CD14-positive monocyte (primary cell): Measurements from ENCODE around the gene FUT4. TPM values are rescaled to one million over a fixed set of nuclear protein-coding genes. Genes with fewer than 3 reads are reported as not detected.

Experiments
- DNase-seq, 3 donors: peaks; one replicate each; pipeline ENCODE4 v3.0.0-alpha.2; 2011 to 2022
- H2AFZ ChIP-seq: 2 replicates; pipeline ENCODE4 v1.6.0; 2012; ENCODE audit warnings: mild to moderate bottlenecking, low read depth, low read length, inconsistent platforms; ENCODE audit not compliant: insufficient read depth, poor library complexity, severe bottlenecking
- H3K27ac ChIP-seq, 2 donors: 1 replicate in 1 of 2; 2 replicates in 1 of 2; pipeline ENCODE4 v1.5.1; 2012 to 2013; ENCODE audit warnings: low read length in 2 of 2, control low read depth in 1 of 2, inconsistent platforms in 1 of 2, low read depth in 1 of 2, mild to moderate bottlenecking in 1 of 2
- H3K27me3 ChIP-seq, 2 donors: one replicate each; pipeline versions ENCODE4 v1.6.0 to v1.6.1; 2011 to 2013; ENCODE audit warnings: low read length in 2 of 2; ENCODE audit not compliant: control insufficient read depth in 2 of 2, insufficient read depth in 2 of 2
- H3K36me3 ChIP-seq, 2 donors: replicated peaks in 1 of 2; 1 replicate in 1 of 2; 2 replicates in 1 of 2; pipeline versions ENCODE4 v1.5.1 to v1.6.1; 2012 to 2013; ENCODE audit warnings: low read length in 2 of 2, control low read depth in 1 of 2, inconsistent platforms in 1 of 2, mild to moderate bottlenecking in 1 of 2; ENCODE audit not compliant: insufficient read depth in 2 of 2, control insufficient read depth in 1 of 2
- H3K4me1 ChIP-seq, 2 donors: 1 replicate in 1 of 2; 2 replicates in 1 of 2; pipeline versions ENCODE4 v1.5.1 to v1.6.1; 2012 to 2013; ENCODE audit warnings: low read length in 2 of 2, control low read depth in 1 of 2, inconsistent platforms in 1 of 2, mild to moderate bottlenecking in 1 of 2, moderate library complexity in 1 of 2; ENCODE audit not compliant: insufficient read depth in 2 of 2, control insufficient read depth in 1 of 2
- H3K4me2 ChIP-seq: replicated peaks from 2 replicates; pipeline ENCODE3; 2012; ENCODE audit warnings: low read length, moderate library complexity, mild to moderate bottlenecking; ENCODE audit not compliant: poor library complexity, severe bottlenecking; ENCODE audit errors: extremely low read depth
- H3K4me3 ChIP-seq, 3 experiments: fragments of 200-600 bp in 1 of 3; sonication (generic) in 1 of 3; replicated peaks in 1 of 3; 1 replicate in 2 of 3; 2 replicates in 1 of 3; pipeline ENCODE4 v1.5.1; 2011 to 2013; ENCODE audit warnings: low read length in 3 of 3, mild to moderate bottlenecking in 3 of 3, control low read depth in 2 of 3, low read depth in 2 of 3, inconsistent platforms in 1 of 3, moderate library complexity in 1 of 3
- H3K79me2 ChIP-seq: 2 replicates; pipeline ENCODE4 v1.6.0; 2012; ENCODE audit warnings: mild to moderate bottlenecking, control low read depth, inconsistent platforms, low read length, moderate library complexity; ENCODE audit not compliant: insufficient read depth
- H3K9ac ChIP-seq: 2 replicates; pipeline ENCODE4 v1.6.0; 2017; ENCODE audit warnings: low read length, mild to moderate bottlenecking; ENCODE audit not compliant: insufficient read depth, poor library complexity, severe bottlenecking
- H3K9me3 ChIP-seq, 2 donors: replicated peaks in 1 of 2; 1 replicate in 1 of 2; 2 replicates in 1 of 2; pipeline versions ENCODE4 v1.5.1 to v1.6.1; 2012 to 2013; ENCODE audit warnings: low read length in 2 of 2, control low read depth in 1 of 2; ENCODE audit not compliant: control insufficient read depth in 1 of 2, insufficient read depth in 1 of 2
- H4K20me1 ChIP-seq: 2 replicates; pipeline ENCODE4 v1.6.0; 2012; ENCODE audit warnings: mild to moderate bottlenecking, low read length, control low read depth, moderate library complexity; ENCODE audit not compliant: insufficient read depth
- H3K27ac Mint-ChIP-seq, 7 donors: one replicate each; pipeline ENCODE4 v1.8.0; 2020; ENCODE audit warnings: mild to moderate bottlenecking in 7 of 7, mixed read lengths in 7 of 7, moderate library complexity in 6 of 7, inconsistent platforms in 2 of 7
- H3K27me3 Mint-ChIP-seq, 3 donors: one replicate each; pipeline ENCODE4 v1.8.0; 2021 to 2022; ENCODE audit warnings: low read depth in 3 of 3, mild to moderate bottlenecking in 3 of 3, mixed read lengths in 3 of 3, moderate library complexity in 3 of 3, inconsistent platforms in 1 of 3
- H3K36me3 Mint-ChIP-seq, 2 donors: one replicate each; pipeline ENCODE4 v1.8.0; 2020; ENCODE audit warnings: mixed read lengths in 2 of 2, inconsistent platforms in 1 of 2, mild to moderate bottlenecking in 1 of 2
- H3K4me1 Mint-ChIP-seq: one replicate; pipeline ENCODE4 v1.8.0; 2020; ENCODE audit warnings: mild to moderate bottlenecking, mixed read lengths
- H3K4me3 Mint-ChIP-seq, 2 donors: one replicate each; pipeline ENCODE4 v1.8.0; 2020; ENCODE audit warnings: mild to moderate bottlenecking in 2 of 2, mixed read lengths in 2 of 2, moderate library complexity in 1 of 2
- H3K9me3 Mint-ChIP-seq, 7 donors: one replicate each; pipeline ENCODE4 v1.8.0; 2020 to 2022; ENCODE audit warnings: mixed read lengths in 7 of 7, mild to moderate bottlenecking in 6 of 7, moderate library complexity in 6 of 7, inconsistent platforms in 2 of 7
- WGBS: methylation state at CpG from one replicate; pipeline ENCODE4 v1.1.5; 2013; ENCODE audit warnings: missing lambda C conversion rate; ENCODE audit not compliant: insufficient coverage; 5-methylcytosine and 5-hydroxymethylcytosine counted together
- intact Hi-C, 2 donors: fragments of 100-400 bp; cut with micrococcal nuclease; formaldehyde crosslinking; loops; one replicate each; pipeline versions ENCODE4 v1.15.0 to v1.15.1; 2023
- polyA plus RNA-seq, 3 donors: library from polyadenylated mRNA; depleted of rRNA in 1 of 3; unstranded in 2 of 3; stranded (reverse) in 1 of 3; fragments of 300-500 nt in 2 of 3; fragments of >200 nt in 1 of 3; fragmentation: Illumina TruSeq in 2 of 3; gene quantifications; 1 replicate in 2 of 3; 2 replicates in 1 of 3; pipeline ENCODE4 v1.2.3, GENCODE V29; 2012 to 2021
- TF ChIP-seq, protein P1 (sequence below): fragments of 200-600 bp; IDR thresholded peaks from one replicate; pipeline ENCODE4 v1.8.0; 2022; ENCODE audit warnings: antibody characterized with exemption, mild to moderate bottlenecking

Gene FUT4
- polyA plus RNA-seq, 3 donors, result 5.4 to 19.9 (median 6.5) TPM

DNA sequence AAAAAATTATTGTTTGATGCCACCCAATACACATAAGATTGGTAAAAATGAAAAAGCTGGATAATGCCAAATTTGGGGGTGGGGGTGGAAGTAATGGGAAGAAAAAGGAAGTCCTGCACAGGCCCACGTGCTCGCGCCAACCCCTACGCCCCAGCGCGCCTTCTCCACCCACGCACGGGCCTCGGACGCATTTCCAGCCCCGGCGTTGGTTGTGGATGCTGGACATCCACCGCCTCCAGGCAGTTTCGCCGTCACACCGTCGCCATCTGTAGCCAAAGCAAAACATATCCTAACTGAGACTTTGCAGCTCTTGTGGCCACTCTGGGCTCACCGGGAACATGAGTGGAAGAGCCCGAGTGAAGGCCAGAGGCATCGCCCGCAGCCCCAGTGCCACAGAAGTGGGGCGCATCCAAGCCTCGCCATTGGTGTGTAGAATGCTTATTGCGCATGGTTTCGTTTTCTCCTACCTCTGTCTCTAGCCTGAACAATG is 23.5 kb downstream of the FUT4 start, which contains the start of gene PIWIL4:
TSS of gene PIWIL4 (plus strand) at position 188 of the 490 bp plus-strand sequence. CDS start at position 339, 151 bp downstream.
- Histone ChIP-seq H4K20me1 (no peaks in the 10 kb centered on the region), H3K9me3 (no peaks in the 10 kb centered on the region), H3K4me3 (no peak within 1 kb of the TSS), H3K36me3 (no peaks in the 10 kb centered on the region), H3K79me2 (peaks cover 77% of the 10 kb centered on the region), H3K27ac (no peak within 1 kb of the TSS), H3K9ac (no peak within 1 kb of the TSS), H3K4me1 (peaks cover 10 to 17% of the 10 kb centered on the region in 2 donors), H3K27me3 (no peaks in the 10 kb centered on the region), H2AFZ (no peak within 1 kb of the TSS), H3K4me2 (no peak within 1 kb of the TSS)
- H3K27ac Mint-ChIP-seq, result peak within 1 kb of the TSS in 1 of 7 donors; percentile 66
- TF ChIP-seq, protein P1, sequence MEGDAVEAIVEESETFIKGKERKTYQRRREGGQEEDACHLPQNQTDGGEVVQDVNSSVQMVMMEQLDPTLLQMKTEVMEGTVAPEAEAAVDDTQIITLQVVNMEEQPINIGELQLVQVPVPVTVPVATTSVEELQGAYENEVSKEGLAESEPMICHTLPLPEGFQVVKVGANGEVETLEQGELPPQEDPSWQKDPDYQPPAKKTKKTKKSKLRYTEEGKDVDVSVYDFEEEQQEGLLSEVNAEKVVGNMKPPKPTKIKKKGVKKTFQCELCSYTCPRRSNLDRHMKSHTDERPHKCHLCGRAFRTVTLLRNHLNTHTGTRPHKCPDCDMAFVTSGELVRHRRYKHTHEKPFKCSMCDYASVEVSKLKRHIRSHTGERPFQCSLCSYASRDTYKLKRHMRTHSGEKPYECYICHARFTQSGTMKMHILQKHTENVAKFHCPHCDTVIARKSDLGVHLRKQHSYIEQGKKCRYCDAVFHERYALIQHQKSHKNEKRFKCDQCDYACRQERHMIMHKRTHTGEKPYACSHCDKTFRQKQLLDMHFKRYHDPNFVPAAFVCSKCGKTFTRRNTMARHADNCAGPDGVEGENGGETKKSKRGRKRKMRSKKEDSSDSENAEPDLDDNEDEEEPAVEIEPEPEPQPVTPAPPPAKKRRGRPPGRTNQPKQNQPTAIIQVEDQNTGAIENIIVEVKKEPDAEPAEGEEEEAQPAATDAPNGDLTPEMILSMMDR, result no peak
- H3K4me3 Mint-ChIP-seq, result no peak within 1 kb of the TSS
- DNase-seq, result no peak
- H3K36me3 Mint-ChIP-seq, result peaks cover 9 to 14% of the 10 kb centered on the region in 2 donors
- H3K4me1 Mint-ChIP-seq, result peaks cover 27% of the 10 kb centered on the region
- WGBS, result 96% methylated on average over 12 of the region's 25 CpGs
- peaks cover 0 to 2% (median 0%) of the 10 kb centered on the region in 7 donors for H3K9me3 Mint-ChIP-seq
- H3K27me3 Mint-ChIP-seq, result no peaks in the 10 kb centered on the region
- intact Hi-C loops, result no loop called here

DNA sequence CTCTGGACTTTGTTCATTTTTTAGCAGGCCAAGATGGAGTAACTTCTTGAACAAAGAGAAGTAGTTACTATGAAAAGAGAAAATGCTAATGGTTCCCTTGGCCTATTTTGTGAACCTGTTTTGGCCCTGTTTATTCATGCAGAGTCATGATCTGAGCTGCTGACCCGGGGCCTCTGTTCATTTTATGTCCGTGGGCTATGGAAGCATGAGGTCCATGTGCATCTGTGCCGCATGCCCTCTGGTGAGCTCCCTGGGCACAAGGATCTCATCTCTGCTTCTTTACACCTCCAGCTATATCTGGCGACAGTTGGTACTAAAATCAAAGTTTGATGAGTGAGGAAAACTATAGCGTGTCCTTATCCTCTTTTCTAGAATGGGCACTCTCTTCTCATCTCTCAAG is 24.5 kb downstream of the FUT4 start:
- H3K27me3 Mint-ChIP-seq, result peaks cover 0 to 1% (median 0%) of the 10 kb centered on the region in 3 donors
- no peak overlapping the region for H3K27ac ChIP-seq
- DNase-seq, result no peak
- peaks cover 0 to 2% (median 0%) of the 10 kb centered on the region in 7 donors for H3K9me3 Mint-ChIP-seq
- TF ChIP-seq, protein P1, result no peak
- peaks cover 76% of the 10 kb centered on the region for H3K79me2 ChIP-seq
- no peak overlapping the region for H3K4me3 Mint-ChIP-seq
- no peaks in the 10 kb centered on the region for H3K27me3 ChIP-seq
- peak overlapping the region in 1 of 7 donors; percentile 71 for H3K27ac Mint-ChIP-seq
- peaks cover 9 to 14% of the 10 kb centered on the region in 2 donors for H3K36me3 Mint-ChIP-seq
- H3K4me1 Mint-ChIP-seq, result peaks cover 29% of the 10 kb centered on the region
- H3K9ac ChIP-seq, result no peak overlapping the region
- H3K36me3 ChIP-seq, result no peaks in the 10 kb centered on the region
- no peaks in the 10 kb centered on the region for H4K20me1 ChIP-seq
- 91% methylated on average over 2 of the region's 5 CpGs for WGBS
- peaks cover 10 to 17% of the 10 kb centered on the region in 2 donors for H3K4me1 ChIP-seq
- intact Hi-C loops, result no loop called here
- no peak overlapping the region for H3K4me3 ChIP-seq
- H3K9me3 ChIP-seq, result no peaks in the 10 kb centered on the region
- no peak overlapping the region for H3K4me2 ChIP-seq
- H2AFZ ChIP-seq, result no peak overlapping the region
